HCT116 (cell line): ENCODE results near the gene PHACTR1. TPM values are rescaled to one million over a fixed set of nuclear protein-coding genes. Genes with fewer than 3 reads are reported as not detected.

ENCODE experiments used
- ATAC-seq: fragments of 200-7000 bp; cut with Tn5 transposase; 2 replicates; pipeline ENCODE4 v1.9.1; 2020; ENCODE audit warnings: mild to moderate bottlenecking, moderate library complexity
- BruUV-seq: library from RNA; stranded (reverse); fragments of 400-500 nt; replicated peaks from 2 replicates; lab custom pipeline; 2021; lab: Mats Ljungman, UMichigan
- CTCF ChIA-PET: fragments of 300-600 bp; sonication (Branson Sonifier 250); formaldehyde crosslinking; loops from one replicate; lab custom pipeline; 2021; ENCODE audit warnings: antibody characterized with exemption; lab: Charles Lee
- POLR2A ChIA-PET: fragments of 300-600, 350-600 bp; sonication (Branson Sonifier 250); formaldehyde crosslinking; loops from one replicate; lab custom pipeline; 2021; ENCODE audit warnings: antibody characterized with exemption; lab: Charles Lee
- RAD21 ChIA-PET, 2 experiments: fragments of 300-600 bp; sonication (Branson Sonifier 250); formaldehyde crosslinking; loops; one replicate each; lab custom pipeline; 2023; ENCODE audit warnings: low total read pairs in 2 of 2; ENCODE audit not compliant: uncharacterized antibody in 2 of 2, unreplicated experiment in 2 of 2, low non-redundant PET in 1 of 2; lab: Charles Lee
- DNase-seq: peaks from one replicate; pipeline ENCODE4 v3.0.0-alpha.2; 2010; ENCODE audit warnings: low read depth, low spot score
- H2AFZ ChIP-seq: fragments of 200-600 bp; shearing (Covaris generic), sonication (generic); 2 replicates; pipeline ENCODE4 v1.6.1; 2017; ENCODE audit warnings: low read depth, mixed run types, mixed read lengths, antibody characterized with exemption, low read length; ENCODE audit not compliant: poor library complexity, severe bottlenecking
- H3K27ac ChIP-seq: 2 replicates; pipeline ENCODE4 v1.5.1; 2012; ENCODE audit warnings: low read depth, low read length
- H3K27me3 ChIP-seq: fragments of 200-600 bp; sonication (generic); 2 replicates; pipeline ENCODE4 v1.6.1; 2016; ENCODE audit warnings: mixed run types, low read length, mixed read lengths; ENCODE audit not compliant: insufficient read depth
- H3K36me3 ChIP-seq, 2 experiments: fragments of 200-500 bp in 1 of 2; fragments of 200-600 bp in 1 of 2; sonication (Bioruptor generic) in 1 of 2; sonication (generic) in 1 of 2; 2 replicates each; pipeline versions ENCODE4 v1.5.1 to v1.6.1; 2014 to 2016; ENCODE audit warnings: low read length in 2 of 2, inconsistent platforms in 1 of 2, mixed read lengths in 1 of 2, mixed run types in 1 of 2; ENCODE audit not compliant: insufficient read depth in 2 of 2, control insufficient read depth in 1 of 2
- H3K4me1 ChIP-seq, 2 experiments: fragments of 200-600 bp in 1 of 2; sonication (generic) in 1 of 2; 2 replicates each; pipeline versions ENCODE4 v1.5.1 to v1.6.1; 2012 to 2017; ENCODE audit warnings: low read length in 2 of 2, inconsistent platforms in 1 of 2, mild to moderate bottlenecking in 1 of 2, mixed read lengths in 1 of 2, mixed run types in 1 of 2, moderate library complexity in 1 of 2; ENCODE audit not compliant: insufficient read depth in 2 of 2, control insufficient read depth in 1 of 2
- H3K4me2 ChIP-seq: fragments of 200-600 bp; sonication (generic); 2 replicates; pipeline ENCODE4 v1.6.1; 2017; ENCODE audit warnings: mixed run types, low read length, mixed read lengths
- H3K4me3 ChIP-seq, 2 experiments: fragments of 200-600 bp in 1 of 2; sonication (generic) in 1 of 2; replicated peaks in 1 of 2; 2 replicates each; pipeline ENCODE4 v1.5.1; 2011 to 2016; ENCODE audit warnings: low read length in 2 of 2, control low read depth in 1 of 2, low read depth in 1 of 2, mild to moderate bottlenecking in 1 of 2, mixed read lengths in 1 of 2, mixed run types in 1 of 2
- H3K79me2 ChIP-seq: fragments of 200-600 bp; sonication (generic); 2 replicates; pipeline ENCODE4 v1.6.1; 2017; ENCODE audit warnings: mild to moderate bottlenecking, mixed run types, low read length, moderate library complexity, mixed read lengths; ENCODE audit not compliant: insufficient read depth
- H3K9ac ChIP-seq: fragments of 200-600 bp; sonication (generic); 2 replicates; pipeline ENCODE4 v1.6.1; 2016; ENCODE audit warnings: low read length, mixed read lengths
- H3K9me2 ChIP-seq: fragments of 200-600 bp; sonication (generic), shearing (Covaris generic); 2 replicates; pipeline ENCODE4 v1.6.1; 2017; ENCODE audit warnings: mixed run types, mild to moderate bottlenecking, moderate library complexity; ENCODE audit not compliant: insufficient read depth
- H3K9me3 ChIP-seq, 2 experiments: fragments of 200-500 bp in 1 of 2; fragments of 200-600 bp in 1 of 2; sonication (Bioruptor generic) in 1 of 2; sonication (generic) in 1 of 2; 2 replicates each; pipeline ENCODE4 v1.6.1; 2014 to 2017; ENCODE audit warnings: low read length in 2 of 2, mixed read lengths in 2 of 2, inconsistent platforms in 1 of 2, low read depth in 1 of 2, mild to moderate bottlenecking in 1 of 2, mixed run types in 1 of 2, moderate library complexity in 1 of 2; ENCODE audit not compliant: control insufficient read depth in 1 of 2, insufficient read depth in 1 of 2
- H4K20me1 ChIP-seq: fragments of 200-600 bp; sonication (generic), shearing (Covaris generic); 2 replicates; pipeline ENCODE4 v1.6.1; 2017; ENCODE audit warnings: mixed run types, mild to moderate bottlenecking, moderate library complexity; ENCODE audit not compliant: insufficient read depth
- ATF3 ChIP-seq: IDR thresholded peaks from 2 replicates; pipeline ENCODE4 v1.6.1; 2012
- CBX3 ChIP-seq: IDR thresholded peaks from 2 replicates; pipeline ENCODE4 v1.6.1; 2012; ENCODE audit warnings: low read depth
- EGR1 ChIP-seq: IDR thresholded peaks from 2 replicates; pipeline ENCODE4 v1.6.1; 2012; ENCODE audit warnings: low read depth
- ELF1 ChIP-seq: IDR thresholded peaks from 2 replicates; pipeline ENCODE4 v1.6.1; 2012; ENCODE audit warnings: low read depth, borderline replicate concordance
- EZH2 ChIP-seq: fragments of 200-600 bp; sonication (generic); IDR thresholded peaks from 2 replicates; pipeline ENCODE4 v1.6.1; 2017; ENCODE audit warnings: antibody characterized with exemption, mixed run types
- FOSL1 ChIP-seq: IDR thresholded peaks from 2 replicates; pipeline ENCODE4 v1.6.1; 2012; ENCODE audit warnings: low read depth
- POLR2AphosphoS5 ChIP-seq: IDR thresholded peaks from 2 replicates; pipeline ENCODE4 v1.6.1; 2011; ENCODE audit warnings: mild to moderate bottlenecking, low read depth, low read length, moderate library complexity
- REST ChIP-seq: IDR thresholded peaks from 2 replicates; pipeline ENCODE4 v1.6.1; 2012; ENCODE audit warnings: low read depth
- SP1 ChIP-seq: IDR thresholded peaks from 2 replicates; pipeline ENCODE4 v1.6.1; 2012; ENCODE audit warnings: low read depth
- SRF ChIP-seq: IDR thresholded peaks from 2 replicates; pipeline ENCODE4 v1.6.1; 2012; ENCODE audit warnings: low read depth
- YY1 ChIP-seq: IDR thresholded peaks from 2 replicates; pipeline ENCODE4 v1.6.1; 2011; ENCODE audit warnings: low read length, low read depth, moderate library complexity, mild to moderate bottlenecking; ENCODE audit not compliant: insufficient replicate concordance; ENCODE audit errors: extremely low read depth
- ZFX ChIP-seq: fragments of 450-650 bp; IDR thresholded peaks from 2 replicates; pipeline ENCODE4 v1.6.1; 2017
- intact Hi-C: fragments of 100-400 bp; cut with micrococcal nuclease; formaldehyde crosslinking; loops from 2 replicates; pipeline ENCODE4 v1.10.0; 2022
- total RNA-seq: library from RNA; stranded (reverse); gene quantifications from one replicate; pipeline ENCODE4 v1.2.1, GENCODE V29; 2021; ENCODE audit not compliant: unreplicated experiment

The PHACTR1 gene
- total RNA-seq, 1 experiment from 2014 or later, result 0.17 TPM

- Histone ChIP-seq H3K4me1 (peaks cover 0 to 9% of the 10 kb centered on the region in 2 experiments; a peak in 2 of 4 replicates), H3K79me2 (no peaks in the 10 kb centered on the region), H3K4me3 (no peak overlapping the region), H3K27me3 (no peaks in the 10 kb centered on the region), H3K9me3 (no peaks in the 10 kb centered on the region), H3K4me2 (no peak overlapping the region), H3K9ac (no peak overlapping the region), H4K20me1 (no peaks in the 10 kb centered on the region), H3K36me3 (no peaks in the 10 kb centered on the region), H2AFZ (no peak overlapping the region), H3K9me2 (no peaks in the 10 kb centered on the region), H3K27ac (no peak overlapping the region)
- no TSS peak for BruUV-seq
- CTCF ChIA-PET, result interaction anchor here (0.9 kb wide), 1 partner anchor 280 kb away, joined by 3 read pairs; the partner anchor contains the start of gene NOL7
- no peak for ATAC-seq
- RAD21 ChIA-PET, result interaction anchor here (0.7 to 1.5 kb wide), 2 partner anchors 20 to 240 kb away, joined by 4 to 5 read pairs; no protein-coding TSS in a partner anchor
- intact Hi-C loops, result loop anchor here (5.0 kb wide), 1 partner anchor 732 kb away; no protein-coding TSS in a partner anchor
- POLR2A ChIA-PET, result interaction anchor here (0.7 kb wide), 1 partner anchor 1577 kb away, joined by 4 read pairs; no protein-coding TSS in a partner anchor
- no peak for DNase-seq
- TF ChIP-seq SRF (no peak), EZH2 (no peak), CBX3 (no peak), ATF3 (no peak), ELF1 (no peak), YY1 (no peak), FOSL1 (no peak), ZFX (no peak), EGR1 (no peak), SP1 (no peak), REST (no peak), POLR2AphosphoS5 (no peak)
Observed at GRCh38 chr6:13334953-13335352, 618.4 kb downstream of the PHACTR1 start.
